K562 (cell line): Measurements from ENCODE around the gene FAM90A26. TPM values are rescaled to one million over a fixed set of nuclear protein-coding genes. Genes with fewer than 3 reads are reported as not detected.
"Not testable (repeated sequence)": the region's sequence is repeated elsewhere in the genome, so short reads cannot be mapped to it uniquely, and the experiment has no call there.

ENCODE experiments used
- ATAC-seq: fragments of 200-7000 bp; cut with Tn5 transposase; 3 replicates; pipeline ENCODE4 v1.9.1; 2020; ENCODE audit warnings: moderate library complexity
- BruUV-seq: library from RNA; stranded (reverse); fragments of 400-500 nt; replicated peaks from 2 replicates; lab custom pipeline; 2021; lab: Mats Ljungman, UMichigan
- CTCF ChIA-PET: fragments of 300-600 bp; formaldehyde crosslinking; extraction: SDS; loops from one replicate; lab custom pipeline; 2021; ENCODE audit warnings: low intra/inter-chr PET ratio; lab: Yijun Ruan, JAX
- POLR2A ChIA-PET: fragments of 300-600, 350-650 bp; sonication (Branson Sonifier 250); formaldehyde crosslinking; extraction: SDS; loops from one replicate; lab custom pipeline; 2021; ENCODE audit warnings: antibody characterized with exemption, inconsistent platforms; lab: Yijun Ruan, JAX
- DNase-seq, 4 experiments: peaks; one replicate each; pipeline versions ENCODE4 v3.0.0 to v3.0.0-alpha.2; 2011 to 2018; ENCODE audit warnings: low spot score in 3 of 4, mixed read lengths in 3 of 4; ENCODE audit errors: extremely low read depth in 1 of 4
- FAIRE-seq: peaks from 2 replicates; lab custom pipeline; 2011; peaks lifted over from hg19 to GRCh38; lab: Jason Lieb, UNC
- H2AFZ ChIP-seq: 2 replicates; pipeline ENCODE4 v1.6.0; 2011; ENCODE audit warnings: low read depth, low read length, control low read depth, inconsistent platforms
- H3K27ac ChIP-seq: fragments of 200-600 bp; 3 replicates; pipeline ENCODE4 v1.8.0; 2011; ENCODE audit warnings: low read depth, mild to moderate bottlenecking, control low read depth, inconsistent platforms, low read length, moderate library complexity, mixed read lengths; ENCODE audit errors: extremely low read depth
- H3K27me3 ChIP-seq, 2 experiments: fragments of 300-600 bp in 1 of 2; 2 replicates in 1 of 2; 3 replicates in 1 of 2; pipeline versions ENCODE4 v1.6.0 to v1.8.0; 2011; ENCODE audit warnings: inconsistent platforms in 2 of 2, low read length in 2 of 2, mild to moderate bottlenecking in 1 of 2, mixed read lengths in 1 of 2, moderate library complexity in 1 of 2; ENCODE audit not compliant: control insufficient read depth in 2 of 2, insufficient read depth in 2 of 2
- H3K36me3 ChIP-seq: fragments of 300-600 bp; 3 replicates; pipeline ENCODE4 v1.8.0; 2011; ENCODE audit warnings: mild to moderate bottlenecking, low read length, inconsistent platforms; ENCODE audit not compliant: control insufficient read depth, insufficient read depth
- H3K4me1 ChIP-seq, 2 experiments: fragments of 200-600 bp in 1 of 2; replicated peaks in 1 of 2; 2 replicates in 1 of 2; 3 replicates in 1 of 2; pipeline versions ENCODE4 v1.5.1 to v1.8.0; 2011; ENCODE audit warnings: inconsistent platforms in 2 of 2, low read length in 2 of 2, mild to moderate bottlenecking in 1 of 2, mixed read lengths in 1 of 2, moderate library complexity in 1 of 2; ENCODE audit not compliant: control insufficient read depth in 2 of 2, insufficient read depth in 2 of 2
- H3K4me2 ChIP-seq: 2 replicates; pipeline ENCODE4 v1.6.1; 2011; ENCODE audit warnings: low read length, control low read depth, inconsistent platforms, mixed read lengths; ENCODE audit not compliant: insufficient read depth
- H3K4me3 ChIP-seq: fragments of 200-600 bp; sonication (generic), shearing (Covaris generic); 2 replicates; pipeline ENCODE4 v1.5.1; 2016; ENCODE audit warnings: control low read depth, inconsistent platforms
- H3K79me2 ChIP-seq: fragments of 200-600 bp; 3 replicates; pipeline ENCODE4 v1.8.0; 2011; ENCODE audit warnings: low read length, inconsistent platforms; ENCODE audit not compliant: control insufficient read depth, insufficient read depth
- H3K9ac ChIP-seq, 2 experiments: 2 replicates each; pipeline versions ENCODE4 v1.6.0 to v1.6.1; 2011; ENCODE audit warnings: low read depth in 2 of 2, low read length in 2 of 2, control low read depth in 1 of 2, inconsistent platforms in 1 of 2, mild to moderate bottlenecking in 1 of 2, mixed read lengths in 1 of 2; ENCODE audit not compliant: insufficient read depth in 1 of 2
- H3K9me1 ChIP-seq: one replicate; pipeline ENCODE4 v1.6.0; 2011; ENCODE audit warnings: inconsistent platforms, mild to moderate bottlenecking, low read length, moderate library complexity; ENCODE audit not compliant: control insufficient read depth, insufficient read depth
- H3K9me3 ChIP-seq: replicated peaks from 2 replicates; pipeline ENCODE4 v1.5.1; 2011; ENCODE audit warnings: low read depth, low read length, inconsistent platforms; ENCODE audit not compliant: control insufficient read depth, insufficient read depth
- H4K20me1 ChIP-seq: replicated peaks from 2 replicates; pipeline ENCODE4 v1.6.1; 2011; ENCODE audit warnings: low read length, inconsistent platforms, mixed read lengths; ENCODE audit not compliant: control insufficient read depth, insufficient read depth
- HDAC2 ChIP-seq: fragments of 450-650 bp; IDR thresholded peaks from 2 replicates; pipeline ENCODE4 v1.6.1; 2016; ENCODE audit warnings: mild to moderate bottlenecking
- RBM25 ChIP-seq: fragments of 200-400 bp; formaldehyde crosslinking; IDR thresholded peaks from 2 replicates; pipeline ENCODE4 v1.6.1; 2018; ENCODE audit warnings: low read length, low read depth, moderate library complexity; ENCODE audit not compliant: severe bottlenecking
- SMARCA5 ChIP-seq: fragments of 450-650 bp; IDR thresholded peaks from 2 replicates; pipeline ENCODE4 v1.6.1; 2016
- WGBS: fragments of 100-300 bp; shearing (Covaris generic); methylation state at CpG from one replicate; pipeline ENCODE4 v1.1.6; 2016; ENCODE audit warnings: low coverage, mixed read lengths; ENCODE audit not compliant: insufficient coverage; ENCODE audit errors: missing lambda C conversion rate; 5-methylcytosine and 5-hydroxymethylcytosine counted together
- in situ Hi-C: fragments of 300-500 bp; cut with MboI; formaldehyde crosslinking; loops from 4 replicates; pipeline ENCODE4 v1.15.0; 2018; ENCODE audit warnings: inconsistent platforms, mixed read lengths
- intact Hi-C: fragments of 100-400 bp; cut with micrococcal nuclease; formaldehyde crosslinking; loops from 2 replicates; pipeline ENCODE4 v1.14.2; 2022
- polyA plus RNA-seq, 8 experiments: library from polyadenylated mRNA; depleted of rRNA in 4 of 8; stranded (reverse) in 5 of 8; unstranded in 3 of 8; fragments of >200 nt; fragmentation: Nextera tagmentation in 2 of 8; fragmentation: Illumina TruSeq in 1 of 8; extraction: Ambion mirVana in 2 of 8; extraction: Trizol in 1 of 8; gene quantifications; 2 replicates each; pipeline versions ENCODE4 v1.2.1 to v1.2.3, GENCODE V29; 2011 to 2014; ENCODE audit warnings: inconsistent platforms in 1 of 8, missing spikeins in 1 of 8
- total RNA-seq, 7 experiments: library from RNA; depleted of rRNA in 6 of 7; stranded (reverse); fragments of >200 nt in 6 of 7; fragmentation: Illumina TruSeq in 2 of 7; extraction: Trizol in 2 of 7; gene quantifications; 2 replicates each; pipeline versions ENCODE4 v1.2.1 to v1.2.3, GENCODE V29; 2011 to 2021; ENCODE audit warnings: low replicate concordance in 1 of 7

Gene FAM90A26
- total and polyA plus RNA-seq, 9 of the 15 experiments (the other 6 are each of a cell fraction or from before 2014, with no cell fraction given) = not detected

DNA sequence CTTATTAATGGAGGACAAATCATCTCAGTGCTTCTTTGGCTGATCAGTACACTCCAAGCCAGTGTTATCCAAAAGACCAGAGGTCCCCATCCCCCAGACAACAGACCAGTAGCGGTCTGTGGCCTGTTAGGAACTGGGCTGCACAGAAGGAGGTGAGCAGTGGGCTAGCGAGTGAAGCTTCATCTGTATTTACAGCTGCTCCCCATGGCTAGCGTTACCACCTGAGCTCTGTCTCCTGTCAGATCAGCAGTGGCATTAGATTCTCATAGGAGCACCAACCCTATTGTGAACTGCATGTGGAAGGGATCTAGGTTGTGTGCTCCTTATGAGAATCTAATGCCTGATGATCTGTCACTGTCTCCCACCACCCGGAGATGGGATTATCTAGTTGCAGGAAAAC is 37.4 kb upstream of the FAM90A26 start:
- H3K4me1 ChIP-seq, H2AFZ ChIP-seq, H3K27me3 ChIP-seq, H3K36me3 ChIP-seq, CTCF ChIA-PET, H3K27ac ChIP-seq, H3K79me2 ChIP-seq, H3K4me2 ChIP-seq, H4K20me1 ChIP-seq, ATAC-seq, H3K9ac ChIP-seq, H3K9me3 ChIP-seq, POLR2A ChIA-PET, FAIRE-seq, H3K4me3 ChIP-seq, DNase-seq, BruUV-seq, H3K9me1 ChIP-seq, intact Hi-C loops: not testable (repeated sequence)
- in situ Hi-C loops = loop anchor here (10.0 kb wide), 1 partner anchor 202 kb away; the partner anchor contains the start of genes USP17L26 and USP17L5
- WGBS = 4% methylated on average over 4 of the region's 4 CpGs

DNA sequence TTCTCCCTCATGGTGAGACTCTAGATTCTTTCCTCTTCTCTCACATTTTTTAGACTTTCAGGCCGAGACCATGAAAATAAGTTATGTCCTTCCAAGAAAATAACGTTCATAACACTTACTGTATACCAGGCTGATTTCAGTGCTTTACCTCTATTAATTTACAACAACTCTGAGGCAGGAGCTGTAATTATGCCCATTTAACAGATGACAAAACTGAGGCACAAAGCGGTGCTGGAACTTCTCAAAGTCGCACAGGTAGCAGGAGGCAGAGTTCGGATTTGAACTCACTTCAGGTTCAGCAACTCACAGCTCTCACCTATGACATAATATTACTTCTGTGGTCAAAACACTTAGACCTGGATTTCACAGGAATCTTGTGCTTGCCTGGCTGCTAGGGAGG is 36.2 kb upstream of the FAM90A26 start:
- H3K4me1 ChIP-seq, H3K27me3 ChIP-seq, BruUV-seq, H3K27ac ChIP-seq, H3K36me3 ChIP-seq, POLR2A ChIA-PET, H4K20me1 ChIP-seq, H3K4me3 ChIP-seq, intact Hi-C loops, H3K9ac ChIP-seq, H2AFZ ChIP-seq, CTCF ChIA-PET, H3K9me3 ChIP-seq, ATAC-seq, H3K9me1 ChIP-seq, DNase-seq, H3K4me2 ChIP-seq, H3K79me2 ChIP-seq, FAIRE-seq: not testable (repeated sequence)
- peak; percentile 46; the same call in 1 of the 2 replicates for TF ChIP-seq SMARCA5
- TF ChIP-seq RBM25 = peak; percentile 74
- TF ChIP-seq HDAC2 = 0 out of 2 replicates have a peak, but pooled peaks have one; percentile 27
- in situ Hi-C loops = loop anchor here (10.0 kb wide), 1 partner anchor 201 kb away; the partner anchor contains the start of genes USP17L26 and USP17L5
- WGBS = 0% methylated on average over 5 of the region's 5 CpGs
